HG02981 (cell line): ENCODE data around the gene FGF19.

Experiments
- ATAC-seq: cut with Tn5 transposase; IDR thresholded peaks from one replicate; pipeline ENCODE4 v1.9.1; 2021; ENCODE audit warnings: mild to moderate bottlenecking, moderate library complexity; ENCODE audit not compliant: unreplicated experiment

The FGF19 gene

DNA sequence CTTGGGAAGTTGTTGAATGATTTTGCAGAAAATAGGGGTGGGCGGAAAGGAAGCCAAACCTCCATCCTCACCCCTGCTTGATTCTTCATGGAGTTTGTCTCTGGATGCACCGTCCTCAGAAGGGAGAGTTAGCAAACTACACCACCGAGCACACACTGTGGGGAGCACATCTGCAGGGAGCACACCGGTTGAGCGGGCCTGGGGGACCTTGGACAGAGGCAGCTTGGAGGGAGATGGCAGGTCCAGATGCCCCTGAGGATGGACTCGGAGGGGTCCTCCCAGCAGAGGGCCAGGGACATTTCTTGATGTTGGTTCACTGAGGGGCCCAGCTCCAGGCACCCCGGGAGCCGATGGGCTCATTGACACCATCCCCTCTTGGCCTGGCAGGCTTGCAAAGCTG is 15.1 kb upstream of the FGF19 start:
- no peak for ATAC-seq

GRCh38 chr11:69718147-69718546 is 14.3 kb upstream of the FGF19 start:
- no peak for ATAC-seq

DNA sequence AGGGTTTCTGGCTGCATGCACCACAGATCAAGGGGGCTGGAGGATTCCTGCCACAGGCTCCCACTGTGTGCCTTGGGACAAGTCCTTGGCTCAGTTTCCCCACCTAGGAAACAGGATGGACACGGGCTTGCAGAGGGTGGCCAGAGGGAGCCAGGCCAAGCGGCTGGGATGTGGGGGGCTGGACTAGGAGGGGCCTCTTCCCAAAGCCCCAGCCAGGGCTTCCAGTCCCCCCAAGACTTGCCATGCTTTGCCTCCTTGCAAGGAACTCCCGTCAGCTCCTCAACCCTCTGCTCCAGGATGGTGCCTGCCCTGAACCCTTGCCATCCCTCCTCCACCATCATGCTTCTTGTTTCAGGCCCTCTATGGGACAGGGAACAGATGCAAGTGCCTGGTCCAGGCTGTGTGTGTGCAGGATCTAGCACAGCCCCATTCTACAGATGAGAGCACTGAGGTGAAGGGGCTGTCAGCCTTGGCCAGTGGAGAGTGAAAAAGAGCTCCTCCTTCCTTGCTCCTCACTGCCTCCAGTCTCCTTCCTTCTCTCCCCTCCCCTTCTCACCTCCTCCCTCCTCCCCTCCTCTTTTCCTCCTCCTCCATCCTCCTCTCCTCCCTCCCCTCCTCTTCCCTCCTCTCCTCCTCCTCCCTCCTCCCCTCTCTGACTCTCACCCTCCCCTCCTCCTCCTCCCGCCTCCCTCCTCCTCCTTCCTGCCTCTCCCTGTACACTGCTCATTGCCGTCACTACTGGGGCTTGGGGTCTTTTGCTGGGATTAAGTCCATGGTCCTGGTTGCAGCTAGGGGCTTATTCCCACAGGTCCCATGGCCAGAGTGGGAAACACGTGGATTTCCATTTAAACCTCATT is 13.3 kb upstream of the FGF19 start:
- ATAC-seq, result no peak

DNA sequence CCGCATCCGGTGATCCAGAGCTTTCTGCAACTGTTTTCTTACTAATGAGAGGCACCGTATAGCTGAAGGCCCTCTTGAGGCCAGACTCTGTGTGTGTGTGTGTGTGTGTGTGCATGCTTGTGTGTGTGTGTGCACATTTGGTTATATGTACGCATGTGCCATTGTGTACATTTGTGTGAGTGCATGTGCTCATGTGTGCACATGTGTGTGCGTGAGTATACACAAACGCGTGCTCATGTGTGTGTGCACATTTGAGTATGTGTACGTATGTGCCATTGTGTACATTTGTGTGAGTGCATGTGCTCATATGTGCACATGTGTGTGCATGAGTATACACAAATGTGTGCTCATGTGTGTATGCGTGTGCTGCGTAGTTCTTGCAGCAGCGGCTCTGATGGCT is 12.3 kb upstream of the FGF19 start:
- no peak for ATAC-seq

- ATAC-seq, result no peak
Observed at GRCh38 chr11:69715446-69715845, 11.6 kb upstream of the FGF19 start.

DNA sequence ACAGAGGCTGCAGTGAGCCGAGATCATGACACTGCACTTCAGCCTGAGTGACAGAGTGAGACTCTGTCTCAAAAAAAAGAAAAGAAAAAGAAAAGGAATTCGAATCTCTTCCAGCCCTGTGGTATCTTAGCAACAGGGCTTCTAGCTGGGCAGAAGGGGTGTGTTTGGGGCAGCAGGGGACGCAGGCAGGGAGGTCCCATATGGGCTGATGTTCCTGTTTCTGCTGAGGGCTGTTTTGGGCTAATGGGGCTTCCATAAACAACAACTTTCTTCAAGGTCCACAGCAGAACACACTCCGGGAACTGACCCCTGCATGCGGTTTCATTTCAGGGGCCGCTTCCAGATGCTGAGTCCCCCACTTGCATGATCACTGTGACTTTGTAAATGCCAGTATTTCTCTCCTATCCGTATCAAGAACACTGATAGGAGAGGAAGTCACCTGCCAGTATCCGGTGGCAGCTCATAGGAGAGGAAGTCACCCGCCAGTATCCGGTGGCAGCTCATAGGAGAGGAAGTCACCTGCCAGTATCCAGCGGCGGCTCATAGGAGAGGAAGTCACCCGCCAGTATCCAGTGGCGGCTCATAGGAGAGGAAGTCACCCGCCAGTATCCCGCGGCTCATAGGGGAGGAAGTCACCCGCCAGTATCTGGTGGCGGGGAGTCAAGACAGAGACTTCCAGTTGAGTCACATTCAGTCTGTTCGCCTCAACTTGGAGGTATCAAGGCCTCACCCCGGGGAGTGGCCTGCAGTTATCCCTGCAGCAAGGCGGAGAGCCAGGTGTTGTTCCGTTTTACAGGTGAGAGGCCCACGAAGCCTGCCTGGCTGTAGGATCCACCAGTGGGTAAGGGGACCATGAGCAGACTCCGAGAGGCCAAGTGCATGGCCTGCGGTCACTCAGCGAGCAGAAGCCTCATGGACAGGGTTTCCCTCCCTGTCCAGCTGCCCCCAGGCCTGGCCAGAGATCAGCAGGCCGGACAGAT is 8.3 kb upstream of the FGF19 start:
- no peak for ATAC-seq

GRCh38 chr11:69708736-69709401 is 5.0 kb upstream of the FGF19 start:
- ATAC-seq, result no peak

DNA sequence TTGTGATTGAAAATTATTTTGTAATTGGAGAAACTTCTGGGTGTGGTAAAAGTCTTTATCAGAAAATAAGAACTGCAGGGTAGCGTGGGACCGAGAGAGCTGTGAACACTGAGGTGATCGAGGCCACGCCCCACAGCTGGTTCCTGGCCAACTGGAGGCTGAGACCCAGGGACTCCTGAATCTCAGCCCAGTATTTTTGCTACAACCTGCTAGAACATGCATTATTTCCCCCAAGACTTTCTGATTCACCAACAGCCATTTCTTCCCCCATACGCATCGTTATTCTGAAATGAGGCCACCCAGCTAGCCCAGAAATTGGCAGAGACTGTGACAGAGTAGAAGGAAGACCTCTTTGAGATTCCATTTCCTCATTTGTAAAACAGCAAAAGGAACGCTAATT is 3.4 kb upstream of the FGF19 start:
- ATAC-seq, result no peak

- ATAC-seq, result no peak
Observed at GRCh38 chr11:69705901-69706787, 2.3 kb upstream of the FGF19 start.

- no peak for ATAC-seq
Observed at GRCh38 chr11:69705351-69705811, 1.6 kb upstream of the FGF19 start.

DNA sequence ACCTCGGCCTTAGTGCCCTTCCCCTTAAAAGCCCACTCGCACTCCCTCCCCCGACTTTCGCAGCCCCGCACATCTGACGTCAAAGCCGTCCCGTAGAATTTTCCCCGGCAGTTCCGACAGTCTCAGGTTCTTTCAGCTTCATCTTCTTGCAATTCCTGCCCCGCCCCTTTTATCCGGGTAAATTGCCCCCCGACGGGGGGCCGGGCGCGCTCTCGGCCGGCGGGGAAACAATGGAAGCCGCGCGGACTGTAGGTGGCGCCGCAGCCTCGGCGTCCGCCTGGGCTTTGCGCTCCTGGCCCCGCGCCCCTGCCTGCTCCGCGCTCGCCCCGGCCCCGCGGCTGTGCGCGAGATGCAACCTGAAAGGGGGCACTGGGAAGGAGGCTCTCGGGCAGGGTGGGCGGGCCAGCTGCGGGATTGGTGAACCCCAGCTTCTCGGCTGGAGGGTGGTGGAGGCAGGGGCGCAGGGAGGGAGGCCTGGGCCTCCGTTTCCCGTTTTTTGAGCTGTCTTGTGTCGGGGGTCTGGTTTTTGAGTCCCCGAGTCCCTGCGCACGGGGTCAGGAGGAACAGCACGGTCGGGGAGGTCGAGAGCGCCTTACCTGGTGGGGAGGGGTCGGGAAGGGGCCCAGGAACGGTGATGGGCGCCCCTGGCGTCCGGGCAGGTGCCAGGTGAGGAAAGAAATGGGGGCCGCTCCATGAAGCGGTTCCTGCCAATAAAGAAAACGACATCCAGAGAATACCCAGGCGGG is 859 bp upstream of the FGF19 start:
- no peak for ATAC-seq

DNA sequence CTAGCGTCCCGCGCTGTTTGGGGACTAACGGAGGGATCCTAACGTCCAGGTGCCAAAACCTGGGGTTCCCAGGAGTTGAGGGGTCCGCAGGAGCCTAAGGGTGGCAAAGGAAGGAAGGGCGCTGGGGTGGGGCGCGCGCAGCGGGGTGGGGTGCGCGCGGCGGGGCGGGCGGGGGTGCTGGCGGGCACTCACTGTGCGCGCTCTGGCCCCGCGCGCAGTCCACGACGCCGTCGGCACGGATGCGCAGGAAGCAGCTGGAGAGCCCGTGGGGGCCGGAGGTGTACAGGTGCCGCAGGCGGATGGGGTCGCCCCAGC is 412 bp downstream of the FGF19 start:
- no peak for ATAC-seq

- ATAC-seq, result no peak
Observed at GRCh38 chr11:69702769-69703452, 911 bp downstream of the FGF19 start.

GRCh38 chr11:69702239-69702691 is 1.6 kb downstream of the FGF19 start:
- no peak for ATAC-seq

DNA sequence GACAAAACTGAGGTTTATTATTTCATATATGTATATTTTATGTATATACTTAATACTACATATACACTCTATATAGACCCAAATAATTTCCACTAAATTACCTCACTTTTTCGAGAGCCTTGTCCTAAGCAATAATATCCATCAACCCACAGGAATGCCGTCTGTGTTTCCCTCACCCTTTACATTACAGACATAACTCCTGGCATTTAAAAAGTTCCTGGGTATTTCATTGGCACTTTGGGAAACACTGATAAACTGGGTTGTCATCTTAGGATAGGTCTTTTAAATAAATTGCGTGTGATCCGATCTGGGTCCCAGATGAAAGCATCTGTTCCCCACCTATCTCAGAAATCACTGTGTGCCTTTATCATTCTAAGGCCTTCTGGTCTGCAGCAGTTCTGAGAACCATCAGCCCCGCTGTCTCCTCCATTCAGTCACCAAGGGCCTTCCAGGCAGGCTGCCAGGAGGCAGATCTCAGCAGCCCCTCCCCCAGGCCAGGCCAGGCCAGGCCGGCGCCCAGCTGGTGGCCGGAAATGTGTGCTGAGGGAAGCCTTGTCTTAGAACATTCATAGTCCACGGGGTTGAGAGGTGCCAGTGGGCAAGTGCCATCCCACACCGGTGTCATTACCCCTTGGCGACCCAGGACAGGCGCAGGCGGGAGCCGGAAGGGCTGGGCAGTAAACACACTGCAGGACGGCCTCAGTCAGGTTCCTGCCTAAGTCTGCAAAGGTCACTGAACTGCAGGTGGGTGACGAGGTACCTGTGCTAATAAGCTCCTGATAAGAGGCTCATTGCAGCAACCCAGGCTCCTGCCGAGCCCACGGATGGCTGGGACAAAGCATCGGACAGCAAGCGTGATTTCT is 3.3 kb downstream of the FGF19 start:
- ATAC-seq, result no peak

- ATAC-seq, result no peak
Observed at GRCh38 chr11:69699213-69699612, 4.6 kb downstream of the FGF19 start.

DNA sequence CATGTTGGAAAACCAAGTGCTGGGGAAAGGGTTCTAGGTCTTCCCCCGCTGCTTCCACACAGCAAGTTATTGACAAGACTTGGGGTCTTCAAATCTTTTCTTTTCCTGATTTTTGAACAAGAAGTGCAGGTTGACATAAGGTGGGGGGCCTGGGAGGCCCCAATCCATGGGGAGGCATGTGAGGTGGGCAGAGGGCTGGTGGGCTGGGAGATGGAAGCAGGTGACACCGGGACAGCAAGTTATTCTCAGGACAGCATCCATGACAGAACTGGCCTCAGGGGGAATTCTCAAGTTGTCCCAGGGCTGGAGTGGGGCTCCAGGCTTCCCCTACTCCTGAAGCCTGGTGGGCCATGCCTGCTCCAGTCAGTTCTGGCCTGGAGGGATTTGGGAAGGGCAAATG is 5.5 kb downstream of the FGF19 start:
- ATAC-seq, result no peak

- no peak for ATAC-seq
Observed at GRCh38 chr11:69697861-69698260, 6.0 kb downstream of the FGF19 start.
